GM23248 (cell line): Measurements from ENCODE around the gene PCDHGC4.

Experiments used
- EZH2 ChIP-seq: fragments of 200-600 bp; sonication (generic); IDR thresholded peaks from 2 replicates; pipeline ENCODE4 v1.6.1; 2018; ENCODE audit warnings: antibody characterized with exemption, mild to moderate bottlenecking; ENCODE audit not compliant: insufficient read depth, poor library complexity, severe bottlenecking
- EZH2phosphoT487 ChIP-seq: fragments of 200-600 bp; sonication (generic); IDR thresholded peaks from 2 replicates; pipeline ENCODE4 v1.6.1; 2018; ENCODE audit warnings: antibody characterized with exemption, moderate library complexity, mild to moderate bottlenecking, low read depth; ENCODE audit not compliant: insufficient read depth

DNA sequence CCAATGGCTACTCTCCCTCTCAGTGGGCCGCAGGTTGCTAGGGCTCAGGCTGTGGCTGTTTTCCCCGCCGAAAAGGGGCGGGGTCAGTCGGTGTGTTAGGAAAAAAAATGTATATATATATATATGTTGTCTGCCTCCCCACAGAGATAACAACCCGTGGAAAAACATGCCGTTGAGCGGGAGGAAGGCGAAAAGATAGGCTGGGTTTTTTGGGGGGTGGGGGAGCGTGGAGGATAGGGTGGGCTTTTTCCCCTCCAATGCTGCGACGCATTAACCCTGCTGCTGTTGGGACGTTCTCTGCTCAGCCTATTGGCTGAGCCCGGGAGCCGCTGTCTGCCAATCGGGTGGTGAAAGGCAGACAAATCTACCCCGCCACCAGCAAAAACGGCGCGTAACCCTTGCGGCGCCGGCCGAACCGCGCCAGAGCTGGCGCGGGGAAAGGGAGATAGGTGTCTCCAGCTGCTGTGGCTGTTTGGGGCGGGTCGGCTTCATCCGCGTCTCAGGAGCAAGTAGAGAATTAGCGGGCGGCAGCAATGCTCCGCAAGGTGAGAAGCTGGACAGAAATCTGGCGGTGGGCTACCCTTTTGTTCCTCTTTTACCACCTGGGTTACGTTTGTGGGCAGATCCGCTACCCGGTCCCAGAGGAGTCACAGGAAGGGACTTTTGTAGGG lies at the start of gene PCDHGC4:
- TF ChIP-seq EZH2phosphoT487 = no peak
- no peak for TF ChIP-seq EZH2
